Right renal pelvis (tissue), 4 donors: ENCODE measurements around the gene SLC13A4. TPM values are rescaled to one million over a fixed set of nuclear protein-coding genes. Genes with fewer than 3 reads are reported as not detected.
"Not testable (repeated sequence)": the region's sequence is repeated elsewhere in the genome, so short reads cannot be mapped to it uniquely, and the experiment has no call there.

Experiments used
- DNase-seq, 4 donors: peaks; one replicate each; pipeline ENCODE4 v3.0.0-alpha.2; 2013; ENCODE audit warnings: low read depth in 4 of 4, low spot score in 3 of 4, missing footprints in 1 of 4
- polyA plus RNA-seq, 4 donors: library from polyadenylated mRNA; unstranded; fragments of 120-200 nt; gene quantifications; one replicate each; pipeline ENCODE4 v1.2.1, GENCODE V29; 2013; ENCODE audit not compliant: insufficient read length in 4 of 4

The SLC13A4 gene
- polyA plus RNA-seq, 4 donors = 0.84 to 1.8 (median 1.7) TPM

GRCh38 chr7:135704698-135705097 is 23.3 kb downstream of the SLC13A4 start:
- DNase-seq = no peak

DNA sequence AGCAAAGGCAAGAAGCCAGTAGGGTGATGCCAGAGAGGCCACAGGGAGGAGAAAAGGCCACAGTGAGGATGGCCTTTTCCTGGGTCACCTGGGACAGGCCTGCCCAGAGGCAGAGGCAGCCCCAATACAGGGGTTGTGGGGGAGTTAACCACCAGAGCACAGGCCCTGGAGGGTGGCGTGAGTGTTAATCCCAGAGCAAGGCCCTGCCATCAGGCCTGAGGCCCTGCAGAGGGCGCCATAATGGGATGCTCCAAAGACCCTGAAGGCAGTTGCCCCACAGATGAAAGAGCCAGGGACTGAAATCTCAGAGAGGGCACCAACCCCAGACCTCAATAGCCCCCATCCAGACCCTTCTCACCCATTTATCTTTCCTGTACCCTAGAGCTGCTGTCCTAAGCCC is 23.9 kb downstream of the SLC13A4 start:
- no peak for DNase-seq

GRCh38 chr7:135697276-135698049 is 30.5 kb downstream of the SLC13A4 start:
- DNase-seq = no peak

DNA sequence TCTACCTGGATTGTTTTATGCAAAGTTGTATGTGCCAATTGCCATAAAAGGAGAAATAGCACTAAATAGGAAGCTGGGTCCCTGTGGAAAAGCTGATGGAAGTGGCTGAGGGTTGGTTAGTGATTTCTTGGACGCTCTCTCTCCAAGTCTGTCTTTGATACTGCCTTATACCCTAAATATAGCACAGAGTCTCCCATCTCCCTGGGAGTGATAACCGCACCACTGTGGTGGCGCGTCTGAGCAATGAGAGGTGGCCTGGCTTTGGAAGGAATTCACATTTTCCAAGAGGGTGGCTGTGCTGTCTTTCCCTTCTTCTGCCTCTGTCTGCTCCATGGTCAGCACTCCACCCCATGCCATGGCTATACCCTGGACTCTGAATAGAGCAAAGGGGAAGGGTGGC is 34.4 kb downstream of the SLC13A4 start:
- DNase-seq = no peak

- not testable (repeated sequence) for DNase-seq
Measured at GRCh38 chr7:135692606-135693005, 35.4 kb downstream of the SLC13A4 start.

DNA sequence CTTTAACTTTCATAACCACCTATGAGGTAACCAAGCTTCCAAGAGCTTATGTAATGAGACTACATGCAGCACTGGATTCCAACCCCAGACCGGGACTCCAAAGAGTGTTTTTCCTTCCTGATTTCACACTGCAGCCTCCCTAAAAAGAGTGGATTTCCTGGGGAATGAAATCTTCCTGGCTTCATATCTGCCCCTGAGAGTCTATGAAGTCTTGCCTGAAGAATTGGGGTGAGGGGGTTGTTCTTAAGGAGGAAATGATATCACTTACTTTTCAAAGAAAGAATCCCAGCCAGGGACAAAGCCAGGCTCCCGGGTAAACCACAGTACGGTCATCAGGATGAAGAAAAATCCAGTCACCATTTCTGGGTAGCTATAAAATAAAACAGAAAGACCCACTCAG is 35.9 kb downstream of the SLC13A4 start:
- no peak for DNase-seq

- DNase-seq = no peak
Measured at GRCh38 chr7:135690566-135690965, 37.4 kb downstream of the SLC13A4 start.

DNA sequence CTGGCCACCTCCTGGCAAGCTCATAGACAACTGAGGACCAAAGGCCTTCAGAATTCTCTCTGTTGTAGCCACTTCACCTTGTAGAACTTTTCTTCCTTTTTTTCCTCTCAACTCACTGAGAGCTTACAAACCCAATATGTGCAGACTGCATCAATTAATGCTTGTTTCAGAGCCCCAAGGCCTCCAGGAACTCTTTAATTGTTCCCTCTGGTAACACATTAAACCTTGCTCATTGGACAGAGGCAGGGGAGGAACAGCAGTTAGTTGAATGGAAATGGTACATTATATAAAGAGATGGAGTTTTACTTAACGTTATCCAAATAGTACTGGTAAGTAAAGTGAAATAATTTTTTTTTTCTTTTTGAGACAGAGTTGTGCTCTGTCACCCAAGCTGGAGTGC is 40.5 kb downstream of the SLC13A4 start:
- DNase-seq = no peak

- no peak for DNase-seq
Measured at GRCh38 chr7:135685306-135686084, 42.5 kb downstream of the SLC13A4 start.

- no peak for DNase-seq
Measured at GRCh38 chr7:135684699-135685098, 43.3 kb downstream of the SLC13A4 start.

GRCh38 chr7:135684136-135684535 is 43.9 kb downstream of the SLC13A4 start:
- DNase-seq = no peak

DNA sequence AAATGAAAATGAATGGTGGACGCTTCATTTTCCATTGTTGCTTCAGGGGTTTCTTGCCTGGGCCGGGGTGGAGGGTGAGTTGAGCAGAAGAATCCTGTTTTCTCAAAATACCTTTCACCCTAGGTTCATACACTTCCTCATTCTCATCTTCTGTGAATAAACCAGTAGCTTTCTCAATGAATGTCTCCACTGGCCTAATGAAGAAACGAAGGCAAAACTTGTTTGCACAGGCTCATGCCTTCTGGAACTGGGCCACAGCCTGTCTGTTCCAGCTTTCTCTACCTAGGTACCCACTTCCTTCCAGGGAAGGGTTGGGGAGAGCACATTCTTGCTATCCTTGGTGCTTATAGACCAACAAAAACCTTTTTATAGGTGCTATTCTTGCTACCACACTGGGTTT is 44.4 kb downstream of the SLC13A4 start:
- no peak for DNase-seq

GRCh38 chr7:135682191-135682590 is 45.8 kb downstream of the SLC13A4 start:
- no peak for DNase-seq

DNA sequence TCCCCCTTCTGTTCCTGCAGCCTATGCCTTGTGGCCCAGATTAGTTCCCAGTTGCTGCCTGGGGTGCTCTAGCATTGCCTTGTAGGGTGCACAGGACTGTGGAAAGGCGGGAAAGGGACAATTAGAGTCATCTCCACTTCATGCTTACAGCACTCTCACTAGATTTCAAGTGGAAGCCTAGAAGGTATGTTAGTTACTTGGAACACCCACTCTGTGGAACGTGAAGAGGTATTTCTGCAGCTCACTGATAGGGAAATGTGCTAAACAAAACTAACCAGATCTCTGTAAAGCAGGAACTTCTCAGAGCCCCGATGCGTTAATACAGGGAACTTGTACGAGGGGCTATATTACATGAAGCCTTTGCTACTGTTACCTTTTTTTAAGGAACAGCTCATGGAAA is 46.2 kb downstream of the SLC13A4 start:
- no peak for DNase-seq

DNA sequence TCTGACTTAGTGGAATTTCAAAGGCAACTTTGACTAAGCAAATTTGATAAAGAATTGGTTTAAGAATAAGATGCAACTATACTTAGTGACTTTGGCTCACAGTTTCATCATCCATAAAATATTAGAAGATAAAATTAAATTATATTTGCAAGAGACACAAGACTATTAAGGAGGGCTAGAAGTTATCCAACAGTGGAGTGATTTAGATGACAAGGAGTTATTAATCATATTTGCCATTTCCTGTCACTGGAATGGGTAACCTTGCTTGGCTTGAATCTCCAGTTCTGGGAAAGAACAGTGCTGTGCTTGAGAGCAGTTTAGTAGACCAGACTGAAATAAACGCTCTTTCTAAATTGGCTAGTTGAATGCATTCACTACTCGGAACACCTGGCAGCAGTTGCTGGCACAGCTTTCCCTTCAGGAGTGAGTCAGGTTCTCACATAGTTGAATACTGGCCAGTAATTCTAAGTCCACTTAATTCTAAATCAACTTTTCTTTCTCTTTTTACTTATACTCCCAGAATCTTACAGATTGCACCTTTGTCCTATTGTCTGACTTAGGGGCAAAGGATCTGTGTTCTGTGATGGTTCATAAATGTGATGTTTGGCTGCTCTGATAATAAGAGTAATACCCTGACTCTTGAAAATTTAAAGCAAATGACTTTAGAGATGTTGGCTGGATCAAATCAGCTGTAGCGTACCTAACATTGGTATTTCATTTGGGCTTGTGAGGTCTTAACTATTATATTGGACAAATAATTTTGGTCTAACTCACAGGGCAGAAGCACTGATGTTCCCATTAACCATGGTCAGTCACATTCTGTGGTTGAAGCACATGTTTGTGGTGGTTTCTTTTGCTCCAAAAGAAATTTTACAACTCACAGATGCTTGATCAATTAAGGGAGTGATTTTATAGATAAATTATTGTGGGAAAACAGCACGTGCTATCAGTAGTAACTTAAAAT is 49.1 kb downstream of the SLC13A4 start:
- no peak for DNase-seq

DNA sequence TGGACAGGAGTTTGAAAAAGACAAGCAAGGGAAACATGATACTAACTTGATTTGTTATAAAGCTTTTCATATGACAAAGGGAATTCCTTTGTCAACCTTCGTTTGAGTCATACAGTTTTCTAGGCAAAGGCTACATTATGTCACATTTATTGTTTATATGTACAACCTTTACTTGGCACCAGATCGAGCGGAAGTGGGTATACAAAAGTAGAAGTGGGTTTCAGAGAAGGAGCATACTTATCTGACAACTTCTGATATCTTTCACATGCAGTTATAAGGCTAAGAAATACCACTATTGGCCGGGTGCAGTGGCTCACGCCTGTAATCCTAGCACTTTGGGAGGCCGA is 54.7 kb downstream of the SLC13A4 start:
- DNase-seq = no peak

- no peak for DNase-seq
Measured at GRCh38 chr7:135672560-135673359, 55.2 kb downstream of the SLC13A4 start.

DNA sequence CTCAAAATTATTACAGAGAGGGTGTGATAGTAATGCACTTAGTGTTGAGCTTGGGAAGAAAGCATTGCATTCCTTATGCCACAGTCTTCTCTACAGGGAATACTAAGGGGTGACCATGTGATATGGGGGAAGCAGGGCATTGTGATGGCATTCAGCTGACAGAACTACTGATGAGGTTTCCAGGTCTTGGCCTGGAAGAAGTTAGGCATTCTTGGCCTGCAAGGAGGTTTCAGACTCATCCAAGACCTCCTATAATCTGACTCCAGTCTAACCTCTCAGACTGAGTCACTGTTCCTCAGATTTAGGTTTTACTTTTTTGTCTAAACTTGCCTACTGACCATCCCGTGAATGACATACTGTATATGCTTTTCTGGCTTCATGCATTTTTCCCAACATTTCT is 57.8 kb downstream of the SLC13A4 start:
- no peak for DNase-seq

GRCh38 chr7:135669774-135670173 is 58.2 kb downstream of the SLC13A4 start:
- DNase-seq = no peak

GRCh38 chr7:135668852-135669395 is 59.1 kb downstream of the SLC13A4 start:
- DNase-seq = not testable (repeated sequence)
